Progenitor cell of endocrine pancreas (in vitro differentiated cells): Measurements from ENCODE around the gene NR1D2. TPM values are rescaled to one million over a fixed set of nuclear protein-coding genes. Genes with fewer than 3 reads are reported as not detected.
A peak's percentile ranks its signal among the peaks of the same experiment; 100 is the strongest.
"Not testable (repeated sequence)": the region's sequence is repeated elsewhere in the genome, so short reads cannot be mapped to it uniquely, and the experiment has no call there.

Experiments used
- DNase-seq: peaks from one replicate; pipeline ENCODE4 v3.0.0; 2021; ENCODE audit warnings: low spot score; ENCODE audit not compliant: unreplicated experiment
- H3K27ac Mint-ChIP-seq: 2 replicates; pipeline ENCODE4 v1.8.0; 2021; ENCODE audit warnings: mild to moderate bottlenecking, moderate library complexity, mixed read lengths
- H3K27me3 Mint-ChIP-seq: 2 replicates; pipeline ENCODE4 v1.8.0; 2021; ENCODE audit warnings: mixed read lengths
- H3K36me3 Mint-ChIP-seq: 2 replicates; pipeline ENCODE4 v1.8.0; 2022; ENCODE audit warnings: mixed read lengths; ENCODE audit not compliant: insufficient read depth
- H3K4me1 Mint-ChIP-seq: 2 replicates; pipeline ENCODE4 v1.8.0; 2021; ENCODE audit warnings: low read depth, mixed read lengths
- H3K4me3 Mint-ChIP-seq: 2 replicates; pipeline ENCODE4 v1.8.0; 2021; ENCODE audit warnings: low read depth, mild to moderate bottlenecking, moderate library complexity, mixed read lengths
- H3K9me3 Mint-ChIP-seq: 2 replicates; pipeline ENCODE4 v1.8.0; 2021; ENCODE audit warnings: low read depth, mixed read lengths
- total RNA-seq: library from RNA; stranded (reverse); gene quantifications from 2 replicates; pipeline ENCODE4 v1.2.1, GENCODE V29; 2021
- TF ChIP-seq, protein P1 (sequence below): fragments of 200-600 bp; sonication (generic); IDR thresholded peaks from one replicate; pipeline ENCODE4 v1.5.0; 2021; ENCODE audit warnings: antibody characterized with exemption, mild to moderate bottlenecking; ENCODE audit not compliant: unreplicated experiment

NR1D2 gene
- total RNA-seq, 1 donor from 2014 or later: 14.9 TPM

DNA sequence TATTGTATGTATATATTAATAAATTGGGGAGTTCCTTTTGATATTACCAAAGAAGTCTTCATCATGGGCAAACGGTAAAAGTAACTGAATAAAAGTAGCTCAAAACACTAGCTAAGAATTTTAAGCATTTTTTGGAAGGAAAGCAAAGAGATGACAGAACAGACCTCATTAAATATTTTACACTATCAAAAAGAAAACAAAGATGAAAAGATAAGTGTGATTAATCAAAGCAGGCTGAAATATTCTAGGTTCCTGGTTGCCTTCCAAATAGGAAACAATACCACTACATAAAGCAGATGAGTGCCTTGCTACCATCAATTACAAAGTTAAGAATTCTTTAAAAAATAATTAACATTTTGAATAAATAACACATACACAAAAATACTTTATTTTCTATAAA lies 31.9 kb upstream of the NR1D2 start:
- Mint-ChIP-seq H3K27me3 (no peaks in the 10 kb centered on the region), H3K4me1 (peaks cover 27% of the 10 kb centered on the region), H3K4me3 (no peak overlapping the region), H3K36me3 (peaks cover 16% of the 10 kb centered on the region), H3K27ac (no peak overlapping the region), H3K9me3 (peaks cover 3% of the 10 kb centered on the region)
- no peak for DNase-seq
- TF ChIP-seq, protein P1, sequence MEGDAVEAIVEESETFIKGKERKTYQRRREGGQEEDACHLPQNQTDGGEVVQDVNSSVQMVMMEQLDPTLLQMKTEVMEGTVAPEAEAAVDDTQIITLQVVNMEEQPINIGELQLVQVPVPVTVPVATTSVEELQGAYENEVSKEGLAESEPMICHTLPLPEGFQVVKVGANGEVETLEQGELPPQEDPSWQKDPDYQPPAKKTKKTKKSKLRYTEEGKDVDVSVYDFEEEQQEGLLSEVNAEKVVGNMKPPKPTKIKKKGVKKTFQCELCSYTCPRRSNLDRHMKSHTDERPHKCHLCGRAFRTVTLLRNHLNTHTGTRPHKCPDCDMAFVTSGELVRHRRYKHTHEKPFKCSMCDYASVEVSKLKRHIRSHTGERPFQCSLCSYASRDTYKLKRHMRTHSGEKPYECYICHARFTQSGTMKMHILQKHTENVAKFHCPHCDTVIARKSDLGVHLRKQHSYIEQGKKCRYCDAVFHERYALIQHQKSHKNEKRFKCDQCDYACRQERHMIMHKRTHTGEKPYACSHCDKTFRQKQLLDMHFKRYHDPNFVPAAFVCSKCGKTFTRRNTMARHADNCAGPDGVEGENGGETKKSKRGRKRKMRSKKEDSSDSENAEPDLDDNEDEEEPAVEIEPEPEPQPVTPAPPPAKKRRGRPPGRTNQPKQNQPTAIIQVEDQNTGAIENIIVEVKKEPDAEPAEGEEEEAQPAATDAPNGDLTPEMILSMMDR: no peak

DNA sequence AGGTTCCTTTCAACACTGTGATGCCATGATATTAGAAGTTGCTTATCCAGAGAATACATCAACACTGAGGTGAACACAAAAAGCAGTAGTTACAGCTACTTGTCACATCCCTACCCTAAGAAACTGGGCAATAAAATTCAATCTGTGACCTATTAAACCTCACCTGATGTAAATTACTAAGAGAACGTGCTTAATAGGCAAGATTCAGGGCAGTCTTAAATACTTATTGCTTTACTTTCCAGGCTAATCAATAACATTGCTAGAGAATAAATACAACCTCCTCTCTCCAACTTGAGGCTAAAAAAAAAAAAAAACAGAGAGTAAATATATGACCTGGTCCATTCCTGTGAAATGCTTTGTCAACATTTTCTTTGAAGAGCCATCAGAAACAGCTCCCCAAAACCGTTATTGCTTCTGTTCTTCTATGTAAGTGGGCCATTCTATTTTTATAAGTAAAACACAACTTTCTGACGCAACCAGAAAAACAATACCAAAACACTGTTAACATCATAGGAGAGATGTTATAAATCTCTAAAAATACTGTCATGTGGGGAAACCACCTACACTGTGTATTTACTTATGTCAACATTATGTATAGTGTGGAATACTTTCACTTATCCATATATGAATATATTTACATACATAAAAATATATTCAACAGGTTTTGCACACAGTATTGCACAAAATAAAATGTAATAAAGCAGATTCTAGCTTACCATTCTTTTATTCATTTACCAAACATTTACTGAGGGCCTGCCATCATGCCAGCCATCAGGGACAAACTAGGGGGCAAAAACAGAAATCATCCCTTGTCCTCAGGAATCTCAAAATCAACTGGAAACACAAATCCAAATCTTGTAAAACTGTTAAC lies 31.0 kb upstream of the NR1D2 start:
- H3K27ac Mint-ChIP-seq: no peak overlapping the region
- no peak for DNase-seq
- peak overlapping the region; percentile 4 for H3K4me3 Mint-ChIP-seq
- peaks cover 3% of the 10 kb centered on the region for H3K9me3 Mint-ChIP-seq
- H3K4me1 Mint-ChIP-seq: peaks cover 35% of the 10 kb centered on the region
- H3K27me3 Mint-ChIP-seq: no peaks in the 10 kb centered on the region
- TF ChIP-seq, protein P1: no peak
- H3K36me3 Mint-ChIP-seq: peaks cover 24% of the 10 kb centered on the region

DNA sequence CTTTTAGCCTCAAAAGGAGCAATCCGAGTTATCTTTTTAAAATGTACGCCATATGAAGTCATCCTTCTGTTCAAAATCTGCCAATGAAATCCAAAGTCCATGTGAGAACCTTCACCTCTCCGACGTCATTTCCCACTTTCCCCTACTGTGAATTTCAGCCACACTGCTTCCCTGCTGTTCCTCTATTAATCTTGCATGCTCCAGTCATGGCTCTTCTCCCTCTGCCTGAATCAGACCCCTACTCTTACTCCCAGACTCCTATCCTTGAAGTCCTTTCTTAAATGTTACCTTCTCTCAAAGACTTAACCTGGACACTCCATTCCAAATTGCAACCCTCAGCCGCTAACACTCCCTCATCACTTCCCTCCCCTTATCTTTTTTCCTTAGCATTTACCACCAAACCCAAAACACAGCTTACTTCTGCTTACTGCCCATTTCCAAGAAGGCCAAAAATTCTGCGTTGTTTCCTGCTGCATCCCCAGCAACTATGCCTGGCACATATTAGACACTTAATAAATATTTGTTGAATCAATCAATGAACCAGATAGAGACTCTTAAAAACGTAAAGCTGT lies 29.5 kb upstream of the NR1D2 start:
- TF ChIP-seq, protein P1: no peak
- peak overlapping the region; percentile 100 for H3K27ac Mint-ChIP-seq
- H3K27me3 Mint-ChIP-seq: no peaks in the 10 kb centered on the region
- H3K4me1 Mint-ChIP-seq: peaks cover 46% of the 10 kb centered on the region
- no peak for DNase-seq
- H3K4me3 Mint-ChIP-seq: peak overlapping the region; percentile 100
- H3K9me3 Mint-ChIP-seq: peaks cover 3% of the 10 kb centered on the region
- peaks cover 31% of the 10 kb centered on the region for H3K36me3 Mint-ChIP-seq

DNA sequence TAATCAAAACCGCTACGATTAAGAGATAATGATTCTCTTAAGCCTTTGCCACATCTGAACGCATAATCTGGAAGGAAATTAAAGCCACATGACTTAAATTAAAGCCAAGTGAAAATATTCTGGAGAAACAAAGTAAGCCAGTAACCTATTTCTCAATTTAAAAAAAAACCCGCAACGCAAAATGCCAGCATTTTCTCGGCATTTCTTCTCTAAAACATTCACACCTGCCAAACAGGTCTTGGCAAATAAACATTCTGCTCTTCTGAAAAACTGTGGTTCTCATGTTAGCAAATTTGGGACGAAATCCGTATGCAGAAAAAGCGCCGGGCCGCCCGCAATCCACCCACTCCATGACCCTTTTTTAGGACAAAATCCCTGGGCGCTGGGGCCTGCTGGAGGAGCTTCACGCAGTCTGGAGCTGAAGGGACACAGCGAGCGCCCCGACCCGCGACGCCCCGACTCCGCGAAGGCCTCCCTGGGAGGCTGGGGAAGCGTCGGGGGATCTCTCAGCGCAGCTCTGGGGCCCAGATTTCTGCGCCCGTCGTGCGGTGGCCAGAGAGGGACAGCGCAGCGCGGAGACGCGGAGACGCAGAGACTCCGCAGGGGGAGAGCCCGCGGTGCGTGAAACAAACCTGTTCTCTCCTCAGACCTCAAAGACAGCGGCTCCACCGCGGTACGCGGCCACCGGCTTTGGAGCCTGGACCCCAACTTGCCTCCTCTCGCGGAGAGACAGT lies 28.8 kb upstream of the NR1D2 start:
- Mint-ChIP-seq H3K4me3 (peak overlapping the region; percentile 100), H3K36me3 (peaks cover 28% of the 10 kb centered on the region), H3K9me3 (peaks cover 3% of the 10 kb centered on the region), H3K4me1 (peaks cover 46% of the 10 kb centered on the region), H3K27me3 (no peaks in the 10 kb centered on the region), H3K27ac (peak overlapping the region; percentile 100)
- TF ChIP-seq, protein P1: no peak
- DNase-seq: no peak

DNA sequence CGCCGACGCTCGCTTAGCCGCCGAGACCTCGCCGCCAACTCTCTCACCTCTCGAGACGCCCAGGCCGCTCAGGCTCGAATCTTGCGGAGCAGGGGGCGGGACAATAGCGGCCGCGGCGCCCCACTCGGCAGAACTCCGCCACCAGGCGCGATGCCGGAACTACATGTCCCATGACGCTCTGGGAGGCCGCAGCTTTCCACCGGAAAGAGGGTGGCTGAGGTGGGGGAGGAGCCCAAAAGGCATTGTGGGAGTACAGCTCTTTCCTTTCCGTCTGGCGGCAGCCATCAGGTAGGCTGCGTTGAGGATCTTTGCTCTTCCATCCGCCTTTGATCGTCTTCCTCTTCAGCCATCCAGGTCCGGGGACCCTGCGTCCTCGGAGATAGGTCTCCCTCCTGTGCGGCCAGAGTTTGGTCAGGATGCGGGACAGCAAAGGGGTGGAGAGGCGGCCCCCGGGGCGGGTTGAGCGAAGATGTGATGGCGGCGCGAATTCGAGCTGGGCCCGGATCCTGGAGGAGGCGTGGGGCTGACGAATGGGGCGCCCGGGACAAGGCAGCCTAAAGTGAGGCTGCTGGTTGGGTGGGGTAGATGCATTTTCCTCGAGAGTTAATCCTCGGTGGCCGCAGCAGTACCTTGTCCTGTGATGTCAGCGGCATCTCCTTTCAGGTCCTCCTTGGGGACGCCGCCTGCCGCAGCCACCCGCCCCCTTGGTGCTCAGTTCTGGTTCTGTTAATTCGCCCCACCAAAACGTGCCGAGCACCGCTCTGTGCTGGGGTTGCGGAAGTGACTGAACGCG lies 28.0 kb upstream of the NR1D2 start, which contains the start of the genes NKIRAS1 and RPL15:
TSS of gene NKIRAS1 (minus strand) at position 105 of the 793 bp plus-strand sequence. CDS start 6,086 bp downstream, outside the sequence.
TSS of gene RPL15 (plus strand) at position 247 of the 793 bp plus-strand sequence. CDS start 728 bp downstream, outside the sequence.
- Mint-ChIP-seq H3K4me1 (peaks cover 46% of the 10 kb centered on the region), H3K27me3 (no peaks in the 10 kb centered on the region), H3K9me3 (peaks cover 3% of the 10 kb centered on the region), H3K4me3 (peak within 1 kb of the TSS; percentile 100), H3K27ac (peak within 1 kb of the TSS; percentile 100), H3K36me3 (peaks cover 28% of the 10 kb centered on the region)
- TF ChIP-seq, protein P1: peak; percentile 54
- DNase-seq: peak; percentile 94

DNA sequence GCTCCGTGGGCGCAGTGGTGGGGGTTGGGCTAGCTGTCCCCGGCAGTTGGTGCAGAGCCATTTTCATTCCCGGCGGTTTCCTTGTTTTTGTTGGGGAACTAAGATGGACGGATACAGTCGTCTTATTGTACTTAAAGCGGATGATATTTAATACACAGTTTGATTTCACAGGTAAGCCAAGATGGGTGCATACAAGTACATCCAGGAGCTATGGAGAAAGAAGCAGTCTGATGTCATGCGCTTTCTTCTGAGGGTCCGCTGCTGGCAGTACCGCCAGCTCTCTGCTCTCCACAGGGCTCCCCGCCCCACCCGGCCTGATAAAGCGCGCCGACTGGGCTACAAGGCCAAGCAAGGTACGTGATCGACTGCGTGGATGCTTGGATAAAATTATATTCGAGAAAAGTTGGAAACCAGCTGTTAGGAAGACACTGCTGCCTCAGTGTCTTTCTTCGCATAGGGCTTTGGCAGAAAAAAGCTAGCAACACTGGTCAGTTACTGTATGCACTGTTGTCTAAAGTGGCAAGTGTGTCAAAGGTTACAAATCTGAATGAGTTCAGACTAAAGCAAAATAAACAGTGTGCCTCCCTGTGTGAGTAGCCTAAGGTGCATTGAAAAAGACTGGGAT lies 27.3 kb upstream of the NR1D2 start:
- not testable (repeated sequence) for DNase-seq, H3K27me3 Mint-ChIP-seq, H3K9me3 Mint-ChIP-seq
- Mint-ChIP-seq H3K36me3 (peaks cover 26% of the 10 kb centered on the region), H3K4me3 (peak overlapping the region; percentile 100), H3K4me1 (peaks cover 46% of the 10 kb centered on the region), H3K27ac (peak overlapping the region; percentile 100)

DNA sequence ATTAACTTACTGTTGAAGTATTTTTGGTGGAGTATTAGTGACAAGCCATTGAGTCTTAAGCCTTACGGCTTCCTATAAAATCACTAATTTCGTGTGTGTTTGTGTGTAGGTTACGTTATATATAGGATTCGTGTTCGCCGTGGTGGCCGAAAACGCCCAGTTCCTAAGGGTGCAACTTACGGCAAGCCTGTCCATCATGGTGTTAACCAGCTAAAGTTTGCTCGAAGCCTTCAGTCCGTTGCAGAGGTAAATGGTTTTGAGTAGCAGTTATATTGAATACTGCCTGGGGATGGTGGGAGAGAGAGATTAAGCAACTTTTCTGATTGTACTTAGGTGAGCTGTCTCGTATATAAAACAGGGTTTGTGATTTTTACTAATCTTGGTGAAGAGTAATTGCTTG lies 26.8 kb upstream of the NR1D2 start:
- DNase-seq, H3K27me3 Mint-ChIP-seq, H3K9me3 Mint-ChIP-seq: not testable (repeated sequence)
- Mint-ChIP-seq H3K4me1 (peaks cover 46% of the 10 kb centered on the region), H3K36me3 (peaks cover 27% of the 10 kb centered on the region), H3K27ac (peak overlapping the region; percentile 100), H3K4me3 (peak overlapping the region; percentile 100)
